Activated T-helper 1 cell treated with anti-CD3 and anti-CD28 coated beads, Interleukin-12 subunit alpha, Interleukin-12 subunit beta, Interleukin-2, Interleukin-4 antibody, amounts not matched to agents 30 ng/mL and 10 ng/mL and 1 ng/mL, durations not matched to agents 14 hours and 24 hours and 36 hours (primary cell): ENCODE measurements around the gene CRIP3. TPM values are rescaled to one million over a fixed set of nuclear protein-coding genes. Genes with fewer than 3 reads are reported as not detected.

Source experiments
- DNase-seq: peaks from one replicate; pipeline ENCODE4 v3.0.0; 2021; ENCODE audit warnings: low spot score
- H3K27ac Mint-ChIP-seq: one replicate; pipeline ENCODE4 v1.8.0; 2021; ENCODE audit warnings: mild to moderate bottlenecking, mixed read lengths
- H3K27me3 Mint-ChIP-seq: one replicate; pipeline ENCODE4 v1.8.0; 2022; ENCODE audit warnings: mild to moderate bottlenecking, moderate library complexity, mixed read lengths; ENCODE audit not compliant: insufficient read depth
- H3K36me3 Mint-ChIP-seq: one replicate; pipeline ENCODE4 v1.8.0; 2021; ENCODE audit warnings: low read depth, mixed read lengths
- H3K4me1 Mint-ChIP-seq: one replicate; pipeline ENCODE4 v1.8.0; 2021; ENCODE audit warnings: low read depth, mixed read lengths
- H3K4me3 Mint-ChIP-seq: one replicate; pipeline ENCODE4 v1.8.0; 2021; ENCODE audit warnings: mild to moderate bottlenecking, moderate library complexity, mixed read lengths
- H3K9me3 Mint-ChIP-seq: one replicate; pipeline ENCODE4 v1.8.0; 2021; ENCODE audit warnings: mixed read lengths
- intact Hi-C: fragments of 100-400 bp; cut with micrococcal nuclease; formaldehyde crosslinking; loops from one replicate; pipeline ENCODE4 v1.15.1; 2024
- total RNA-seq: library from RNA; stranded (reverse); gene quantifications from 2 replicates; pipeline ENCODE4 v1.2.3, GENCODE V29; 2022

CRIP3 gene
- total RNA-seq, 1 donor from 2014 or later, result not detected

DNA sequence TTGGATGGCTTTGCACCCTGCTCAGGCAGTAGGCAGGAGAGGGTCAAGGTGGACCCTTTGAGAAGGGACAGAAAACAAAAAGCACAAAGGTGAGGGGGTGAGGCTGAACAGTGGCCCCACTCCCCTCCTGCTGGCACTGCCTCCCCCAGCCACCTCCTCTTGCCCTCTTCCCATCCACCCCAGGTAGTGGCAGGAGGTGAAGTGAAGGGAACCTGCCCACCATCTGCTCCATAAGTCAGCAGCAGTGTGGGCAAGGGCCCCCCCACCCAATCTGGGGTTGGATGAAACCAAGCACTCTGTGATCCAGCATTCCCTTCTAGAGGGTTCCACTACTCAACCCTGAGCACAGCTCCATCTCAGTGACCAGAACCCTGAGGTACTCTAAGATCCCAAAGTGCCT is 36.7 kb downstream of the CRIP3 start:
- H3K27me3 Mint-ChIP-seq, result peaks cover 72% of the 10 kb centered on the region
- no peaks in the 10 kb centered on the region for H3K9me3 Mint-ChIP-seq
- no peak overlapping the region for H3K4me3 Mint-ChIP-seq
- H3K36me3 Mint-ChIP-seq, result no peaks in the 10 kb centered on the region
- DNase-seq, result no peak
- no peak overlapping the region for H3K27ac Mint-ChIP-seq
- intact Hi-C loops, result no loop called here
- H3K4me1 Mint-ChIP-seq, result peaks cover 20% of the 10 kb centered on the region

DNA sequence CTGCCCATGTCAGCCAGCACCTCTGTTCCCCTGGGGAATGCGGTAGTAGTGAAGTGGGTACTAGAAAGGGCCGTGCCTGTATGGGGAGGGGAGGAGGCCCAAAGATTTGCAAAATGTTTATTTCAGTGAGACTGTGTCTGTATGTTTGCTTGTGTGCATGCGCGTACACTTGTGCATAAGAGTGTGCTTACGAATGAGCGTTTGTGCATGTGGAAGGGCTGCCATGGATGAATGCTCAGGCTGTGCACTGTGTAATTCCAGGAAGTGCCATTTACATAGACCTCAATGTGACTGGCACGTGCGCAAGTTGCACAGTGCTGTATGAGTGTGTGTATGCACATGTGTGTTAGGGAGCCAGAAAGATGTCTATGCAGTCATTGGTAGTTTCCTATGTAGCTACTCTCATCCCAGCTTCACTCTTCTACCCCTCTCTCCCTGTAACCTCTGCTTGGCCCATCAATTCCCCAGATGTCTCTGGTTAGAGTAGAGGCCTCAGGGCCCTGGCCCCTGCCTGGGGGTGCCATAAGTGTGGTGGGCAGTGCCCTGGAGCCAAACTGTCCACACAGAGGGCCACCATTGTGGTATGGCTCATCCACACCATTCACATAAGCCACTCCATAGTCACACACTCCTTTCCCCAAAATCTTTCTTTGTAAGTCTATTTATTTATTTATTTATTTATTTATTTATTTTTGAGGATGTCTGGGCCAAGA is 37.4 kb downstream of the CRIP3 start:
- DNase-seq, result no peak
- no peaks in the 10 kb centered on the region for H3K36me3 Mint-ChIP-seq
- peaks cover 15% of the 10 kb centered on the region for H3K4me1 Mint-ChIP-seq
- H3K9me3 Mint-ChIP-seq, result no peaks in the 10 kb centered on the region
- peaks cover 67% of the 10 kb centered on the region for H3K27me3 Mint-ChIP-seq
- H3K27ac Mint-ChIP-seq, result no peak overlapping the region
- H3K4me3 Mint-ChIP-seq, result no peak overlapping the region
- intact Hi-C loops, result no loop called here

DNA sequence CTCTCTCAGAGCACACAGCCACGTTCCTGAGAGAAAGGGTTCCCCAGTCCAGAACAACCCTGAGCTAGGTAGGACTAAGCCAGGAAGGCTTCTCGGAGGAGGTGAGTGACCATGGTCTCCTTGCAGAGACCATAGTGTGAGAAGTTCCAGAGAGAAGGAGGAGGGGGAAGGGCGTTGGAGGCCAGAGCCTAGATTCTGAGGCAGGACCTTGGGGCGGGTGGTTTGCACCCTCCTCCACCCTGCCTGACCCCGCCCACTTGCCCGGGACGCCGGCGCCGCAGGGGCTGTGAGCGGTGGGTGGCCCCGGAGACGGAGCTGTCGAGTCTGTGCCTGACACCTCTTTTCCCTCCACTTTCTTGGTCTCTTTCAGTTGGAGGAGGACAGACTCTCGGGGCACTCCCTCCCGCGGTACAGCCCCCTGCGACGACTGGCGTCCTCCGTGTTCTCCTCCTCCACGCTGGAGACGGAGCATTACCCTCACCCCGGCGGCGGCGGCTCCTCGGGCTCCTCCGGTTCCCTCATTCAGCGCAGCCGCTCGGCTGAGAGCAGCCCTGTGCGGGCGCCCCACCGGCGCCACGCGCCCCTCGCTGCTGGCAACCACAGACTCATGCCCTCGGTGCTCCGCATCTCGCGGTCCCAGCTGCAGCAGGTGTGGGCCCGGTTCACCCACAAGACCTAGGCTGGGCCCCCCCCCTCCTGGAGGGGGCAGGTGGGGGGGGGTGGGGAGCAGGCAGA is 39.2 kb downstream of the CRIP3 start:
- H3K4me3 Mint-ChIP-seq, result peak overlapping the region; percentile 65
- peaks cover 9% of the 10 kb centered on the region for H3K4me1 Mint-ChIP-seq
- peaks cover 57% of the 10 kb centered on the region for H3K27me3 Mint-ChIP-seq
- H3K36me3 Mint-ChIP-seq, result no peaks in the 10 kb centered on the region
- H3K27ac Mint-ChIP-seq, result no peak overlapping the region
- DNase-seq, result peak; percentile 24
- intact Hi-C loops, result no loop called here
- H3K9me3 Mint-ChIP-seq, result no peaks in the 10 kb centered on the region

DNA sequence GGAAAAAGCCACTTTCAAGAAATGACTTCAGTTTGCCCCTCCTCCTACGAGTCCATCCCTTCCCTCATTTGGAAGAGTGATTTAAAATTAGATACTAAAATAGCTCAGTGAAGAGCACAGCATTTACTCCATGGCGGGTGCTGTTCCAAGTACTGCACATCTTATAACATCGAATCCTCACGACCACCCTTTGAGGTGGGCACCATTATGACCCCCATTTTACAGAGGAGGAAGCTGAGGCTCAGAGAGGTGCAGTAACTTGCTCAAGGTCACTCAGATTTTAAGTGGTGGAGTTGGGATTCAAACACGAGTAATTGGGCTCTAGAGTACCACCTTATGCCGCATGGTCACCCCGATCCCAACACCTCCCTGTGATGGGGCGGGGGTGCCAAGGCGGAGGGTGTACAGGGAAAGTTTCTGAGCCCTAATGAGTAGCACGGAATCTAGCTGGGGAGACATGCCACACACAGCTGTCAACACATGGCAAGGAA is 39.8 kb downstream of the CRIP3 start:
- H3K4me1 Mint-ChIP-seq, result peaks cover 9% of the 10 kb centered on the region
- H3K4me3 Mint-ChIP-seq, result peak overlapping the region; percentile 65
- H3K27me3 Mint-ChIP-seq, result peaks cover 53% of the 10 kb centered on the region
- DNase-seq, result no peak
- H3K9me3 Mint-ChIP-seq, result no peaks in the 10 kb centered on the region
- no peak overlapping the region for H3K27ac Mint-ChIP-seq
- no peaks in the 10 kb centered on the region for H3K36me3 Mint-ChIP-seq
- intact Hi-C loops, result no loop called here

DNA sequence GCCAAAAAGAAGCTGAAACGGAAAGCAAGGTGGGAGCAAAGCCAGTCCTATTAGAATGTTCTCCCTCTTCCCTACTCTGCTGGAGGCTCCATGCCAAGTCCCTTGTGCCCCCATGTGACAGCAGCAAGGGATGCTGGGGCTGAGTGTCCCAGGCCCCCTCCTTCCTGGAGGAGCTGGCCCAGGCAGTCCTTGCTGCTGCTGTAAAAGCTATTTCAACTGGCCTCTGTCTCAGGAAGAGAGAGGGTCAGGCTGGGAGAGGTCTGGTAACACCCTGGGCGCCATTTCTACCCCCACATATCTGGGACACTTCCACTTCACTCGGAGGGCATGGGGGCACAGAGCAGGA is 40.3 kb downstream of the CRIP3 start:
- no peaks in the 10 kb centered on the region for H3K9me3 Mint-ChIP-seq
- intact Hi-C loops, result no loop called here
- H3K4me1 Mint-ChIP-seq, result peaks cover 13% of the 10 kb centered on the region
- H3K36me3 Mint-ChIP-seq, result no peaks in the 10 kb centered on the region
- no peak overlapping the region for H3K4me3 Mint-ChIP-seq
- DNase-seq, result no peak
- no peak overlapping the region for H3K27ac Mint-ChIP-seq
- peaks cover 53% of the 10 kb centered on the region for H3K27me3 Mint-ChIP-seq

DNA sequence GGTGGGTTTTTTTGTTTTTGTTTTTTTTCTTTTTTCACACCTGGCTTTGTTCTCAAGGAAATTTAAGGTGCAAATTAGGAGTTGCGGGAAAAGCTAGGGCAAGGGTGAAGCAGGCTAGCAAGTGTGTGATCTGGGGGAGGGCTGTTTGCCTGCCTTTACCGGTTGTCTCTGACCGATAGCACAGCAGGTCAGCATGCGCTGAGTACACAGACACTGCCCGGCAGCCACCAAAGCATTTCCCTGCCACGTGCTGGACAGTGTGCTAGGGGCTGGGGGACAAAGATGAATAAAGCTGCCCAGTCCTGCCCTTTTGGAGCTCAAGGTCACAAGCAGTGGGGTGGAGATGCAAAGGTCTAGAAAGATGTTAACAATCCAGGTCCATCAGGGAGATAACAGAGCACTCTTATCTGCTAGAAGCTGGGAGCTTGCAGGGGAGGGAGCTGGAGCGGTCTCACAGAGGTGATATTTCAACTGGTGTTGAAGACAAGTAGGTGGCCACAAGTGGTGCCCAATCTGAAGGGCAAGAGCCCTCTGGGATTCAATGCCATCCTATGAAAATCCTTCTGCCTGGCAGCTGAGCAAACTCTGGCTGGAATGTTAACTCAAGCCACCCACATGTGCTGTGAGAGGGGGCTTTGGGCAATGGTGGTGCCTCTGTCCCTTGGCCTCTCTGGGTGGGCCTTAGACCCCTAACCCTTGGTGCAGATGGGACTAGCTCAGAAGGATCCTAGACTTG is 40.8 kb downstream of the CRIP3 start:
- Mint-ChIP-seq H3K27me3 (peaks cover 48% of the 10 kb centered on the region), H3K27ac (no peak overlapping the region), H3K9me3 (no peaks in the 10 kb centered on the region), H3K36me3 (no peaks in the 10 kb centered on the region), H3K4me3 (no peak overlapping the region), H3K4me1 (peaks cover 14% of the 10 kb centered on the region)
- no peak for DNase-seq
- intact Hi-C loops, result no loop called here

DNA sequence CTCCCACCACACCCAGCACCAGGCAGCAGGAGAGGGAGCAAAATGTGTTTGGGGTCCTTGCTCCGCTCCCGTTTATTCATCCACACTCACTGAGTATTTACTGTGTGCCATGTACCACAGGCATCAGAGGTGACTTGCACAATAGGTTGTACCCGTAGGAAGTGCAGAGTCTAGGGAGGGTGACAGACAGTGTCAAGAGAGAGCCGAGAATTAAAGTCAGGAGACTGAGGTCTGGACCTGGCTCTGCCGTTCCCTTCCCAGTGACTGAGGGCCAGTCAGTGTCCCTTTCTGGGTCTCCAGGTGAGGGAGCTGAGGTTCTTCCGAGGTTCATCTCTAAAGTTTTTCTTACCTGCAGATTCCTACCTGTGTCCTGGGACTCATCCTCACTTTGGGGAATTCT is 43.1 kb downstream of the CRIP3 start:
- Mint-ChIP-seq H3K36me3 (no peaks in the 10 kb centered on the region), H3K4me1 (peaks cover 14% of the 10 kb centered on the region), H3K27ac (no peak overlapping the region), H3K9me3 (no peaks in the 10 kb centered on the region), H3K4me3 (no peak overlapping the region), H3K27me3 (peaks cover 37% of the 10 kb centered on the region)
- intact Hi-C loops, result no loop called here
- no peak for DNase-seq

DNA sequence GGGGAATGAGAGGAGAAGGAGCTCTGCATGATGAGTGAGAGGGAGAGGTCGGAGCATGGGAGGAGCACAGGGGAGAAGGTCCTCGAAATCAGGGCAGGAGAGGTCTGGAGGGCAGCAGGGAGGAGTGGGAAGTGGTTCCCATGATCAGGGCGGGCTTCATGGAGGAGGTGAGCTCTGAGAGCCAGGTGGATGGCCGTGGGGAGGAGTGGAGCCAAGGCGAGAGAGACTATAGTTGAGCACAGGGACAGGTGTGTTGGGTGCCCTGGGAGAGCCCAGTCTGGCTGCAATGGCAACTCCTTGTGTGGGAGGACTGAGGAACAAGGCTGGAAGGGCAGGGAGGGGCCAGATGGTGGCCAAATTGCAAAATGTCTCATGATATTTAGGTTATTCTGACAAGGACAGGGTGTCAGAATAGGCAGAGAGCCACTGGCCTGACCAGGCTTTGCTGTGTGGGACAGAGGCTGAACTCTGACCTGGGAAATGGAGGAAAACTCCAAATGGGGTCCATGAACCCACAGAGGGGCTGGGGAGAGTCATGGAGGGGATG is 44.0 kb downstream of the CRIP3 start:
- peaks cover 30% of the 10 kb centered on the region for H3K27me3 Mint-ChIP-seq
- intact Hi-C loops, result no loop called here

DNA sequence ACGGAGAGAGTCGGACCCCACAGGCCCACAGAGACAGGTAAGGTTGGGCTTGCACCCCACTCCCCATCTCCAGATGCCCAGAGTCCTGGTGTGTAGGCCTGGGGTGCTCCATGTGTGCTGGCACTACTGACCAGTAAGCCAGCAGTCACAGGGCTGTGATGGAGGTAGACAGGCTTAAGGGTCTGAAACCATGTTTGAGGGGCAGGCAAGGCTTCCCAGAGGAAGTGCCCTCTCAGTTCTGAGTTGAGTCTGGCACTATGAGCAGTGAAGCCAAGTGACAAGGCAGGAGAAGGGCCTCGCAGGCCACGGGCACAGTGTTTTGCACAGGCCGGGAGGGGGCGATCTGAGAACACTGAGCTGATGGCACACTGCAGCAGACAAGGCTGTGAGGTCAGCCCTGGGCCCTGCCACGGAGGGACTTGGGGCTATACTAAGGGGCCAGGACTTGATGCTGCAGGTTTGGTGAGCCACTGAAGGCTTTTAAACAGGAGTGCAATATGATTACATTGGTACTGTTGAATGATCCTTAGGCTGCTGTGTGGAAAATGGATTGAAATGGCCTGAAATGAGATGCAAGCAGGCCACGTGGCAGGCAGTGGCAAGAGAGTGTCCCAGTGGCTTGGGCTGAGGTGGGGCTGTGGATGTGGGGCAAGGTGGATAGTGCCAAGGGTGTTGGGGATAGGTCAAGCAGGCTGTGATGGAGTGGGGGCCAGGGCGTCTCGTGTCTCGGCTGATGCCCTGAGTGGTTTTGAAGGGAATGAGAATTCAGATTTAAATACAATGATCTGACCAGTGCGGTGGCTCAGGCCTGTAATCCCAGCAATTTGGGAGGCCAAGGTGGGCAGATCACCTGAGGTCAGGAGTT is 45.1 kb downstream of the CRIP3 start:
- intact Hi-C loops, result loop anchor here (1.0 kb wide), 3 partner anchors 71 to 243 kb away; no protein-coding TSS in a partner anchor
- Mint-ChIP-seq H3K27me3 (peaks cover 23% of the 10 kb centered on the region), H3K27ac (no peak overlapping the region), H3K36me3 (no peaks in the 10 kb centered on the region), H3K4me1 (peaks cover 5% of the 10 kb centered on the region), H3K4me3 (no peak overlapping the region), H3K9me3 (no peaks in the 10 kb centered on the region)
- peak; percentile 67 for DNase-seq

More for the DNA sequence above, 44.0 kb downstream of the CRIP3 start:
- Mint-ChIP-seq H3K4me1 (peaks cover 14% of the 10 kb centered on the region), H3K36me3 (no peaks in the 10 kb centered on the region), H3K9me3 (no peaks in the 10 kb centered on the region), H3K4me3 (no peak overlapping the region), H3K27ac (no peak overlapping the region)
- DNase-seq, result no peak

DNA sequence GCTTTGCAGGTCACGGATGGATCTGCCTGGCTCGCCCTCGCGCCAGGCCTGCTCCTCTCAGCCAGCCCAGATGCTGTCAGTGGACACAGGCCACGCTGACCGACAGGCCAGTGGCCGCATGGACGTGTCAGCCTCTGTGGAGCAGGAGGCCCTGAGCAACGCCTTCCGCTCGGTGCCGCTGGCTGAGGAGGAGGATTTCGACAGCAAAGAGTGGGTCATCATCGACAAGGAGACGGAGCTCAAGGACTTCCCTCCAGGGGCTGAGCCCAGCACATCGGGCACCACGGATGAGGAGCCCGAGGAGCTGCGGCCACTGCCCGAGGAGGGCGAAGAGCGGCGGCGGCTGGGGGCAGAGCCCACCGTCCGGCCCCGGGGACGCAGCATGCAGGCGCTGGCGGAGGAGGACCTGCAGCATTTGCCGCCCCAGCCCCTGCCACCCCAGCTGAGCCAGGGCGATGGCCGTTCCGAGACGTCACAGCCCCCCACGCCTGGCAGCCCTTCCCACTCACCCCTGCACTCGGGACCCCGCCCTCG is 45.8 kb downstream of the CRIP3 start:
- intact Hi-C loops, result loop anchor here (1.0 kb wide), 3 partner anchors 71 to 243 kb away; no protein-coding TSS in a partner anchor
- H3K4me1 Mint-ChIP-seq, result peaks cover 10% of the 10 kb centered on the region
- H3K4me3 Mint-ChIP-seq, result no peak overlapping the region
- H3K27ac Mint-ChIP-seq, result no peak overlapping the region
- no peak for DNase-seq
- peaks cover 16% of the 10 kb centered on the region for H3K27me3 Mint-ChIP-seq
- H3K9me3 Mint-ChIP-seq, result no peaks in the 10 kb centered on the region
- no peaks in the 10 kb centered on the region for H3K36me3 Mint-ChIP-seq

DNA sequence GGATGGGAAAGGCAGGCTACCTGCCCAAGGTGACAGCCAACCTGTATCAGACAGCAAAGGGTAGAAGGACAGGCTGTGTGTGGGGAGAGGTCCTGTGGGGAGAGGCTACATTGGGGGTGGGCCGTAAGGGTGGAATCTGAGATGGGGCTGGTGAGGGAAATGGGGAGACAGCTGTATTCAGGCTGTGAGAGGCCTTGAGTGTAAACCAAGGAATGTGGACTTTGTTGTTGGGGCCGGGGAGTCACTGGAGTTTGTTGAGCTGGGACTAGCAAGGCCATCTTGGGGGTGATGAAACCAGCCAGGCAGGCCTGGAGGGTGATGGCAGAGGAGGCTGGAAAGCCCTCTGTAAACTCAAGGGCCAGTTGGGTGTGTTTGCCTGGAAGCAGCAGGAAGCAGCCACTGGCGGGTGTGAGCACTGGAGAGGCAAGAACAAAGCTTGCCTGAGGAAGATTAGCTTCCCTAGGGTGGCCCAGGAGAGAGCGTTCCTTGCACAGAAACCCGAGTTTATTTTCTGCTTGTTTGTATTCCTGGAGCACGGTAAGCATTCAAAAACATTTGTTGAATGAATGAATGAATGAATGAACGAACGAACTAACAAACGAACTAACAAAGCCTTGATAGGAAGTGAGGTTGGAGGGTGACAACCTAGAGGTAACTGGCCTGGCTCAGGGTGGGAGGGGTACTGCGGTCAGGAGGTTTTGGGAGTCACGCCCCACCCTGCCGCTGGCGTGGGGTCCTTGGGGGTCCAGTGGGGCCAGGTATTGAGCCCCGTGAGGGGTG is 46.4 kb downstream of the CRIP3 start:
- intact Hi-C loops, result no loop called here
- no peak for DNase-seq
- H3K4me3 Mint-ChIP-seq, result no peak overlapping the region
- peaks cover 16% of the 10 kb centered on the region for H3K4me1 Mint-ChIP-seq
- H3K27me3 Mint-ChIP-seq, result peaks cover 9% of the 10 kb centered on the region
- no peaks in the 10 kb centered on the region for H3K36me3 Mint-ChIP-seq
- no peaks in the 10 kb centered on the region for H3K9me3 Mint-ChIP-seq
- peak overlapping the region; percentile 32 for H3K27ac Mint-ChIP-seq
